GM12874 (cell line): ENCODE results near the gene TCFL5.

ENCODE experiments used
- TF ChIP-seq, protein P1 (sequence below): IDR thresholded peaks from 2 replicates; pipeline ENCODE4 v1.5.1; 2011; ENCODE audit warnings: low read depth, mild to moderate bottlenecking, control low read depth, low read length, moderate library complexity; ENCODE audit not compliant: insufficient read depth

Gene TCFL5

DNA sequence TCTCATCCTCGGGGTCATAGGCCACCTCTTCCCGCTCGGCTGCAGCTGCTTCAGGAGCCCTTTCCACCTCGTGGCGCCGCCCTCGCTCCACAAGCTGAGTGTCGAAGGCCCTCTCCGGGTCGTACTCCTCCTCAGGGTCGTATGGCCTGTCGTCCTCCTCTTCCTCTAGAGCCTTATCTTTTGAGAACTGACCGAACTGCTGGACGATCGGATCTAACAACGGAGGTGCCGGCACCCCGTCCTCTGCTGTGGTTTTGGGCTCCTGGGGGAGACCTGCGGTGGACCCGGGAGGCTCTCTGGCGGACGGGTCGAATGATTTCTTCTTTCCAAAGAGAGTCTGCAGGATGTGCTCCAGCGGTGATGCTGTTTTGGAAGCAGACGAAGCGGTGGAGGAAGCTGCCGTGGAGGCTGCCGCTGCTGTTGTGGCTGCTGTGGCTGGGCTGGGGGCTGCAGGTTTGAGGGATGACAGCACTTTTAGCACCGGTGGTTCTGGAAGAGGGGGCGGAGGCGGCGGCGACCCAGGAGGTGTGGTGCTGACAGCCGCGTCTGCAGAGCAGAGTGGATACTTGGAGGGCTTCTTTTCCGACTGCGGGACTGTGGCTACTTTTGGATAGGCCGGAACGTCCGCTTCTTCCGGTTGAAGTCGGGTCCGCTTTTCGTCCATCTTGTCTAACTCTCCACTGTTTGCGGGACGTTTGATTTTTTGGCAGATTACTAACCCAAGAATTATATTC, 20.2 kb upstream of the TCFL5 start:
- TF ChIP-seq, protein P1, sequence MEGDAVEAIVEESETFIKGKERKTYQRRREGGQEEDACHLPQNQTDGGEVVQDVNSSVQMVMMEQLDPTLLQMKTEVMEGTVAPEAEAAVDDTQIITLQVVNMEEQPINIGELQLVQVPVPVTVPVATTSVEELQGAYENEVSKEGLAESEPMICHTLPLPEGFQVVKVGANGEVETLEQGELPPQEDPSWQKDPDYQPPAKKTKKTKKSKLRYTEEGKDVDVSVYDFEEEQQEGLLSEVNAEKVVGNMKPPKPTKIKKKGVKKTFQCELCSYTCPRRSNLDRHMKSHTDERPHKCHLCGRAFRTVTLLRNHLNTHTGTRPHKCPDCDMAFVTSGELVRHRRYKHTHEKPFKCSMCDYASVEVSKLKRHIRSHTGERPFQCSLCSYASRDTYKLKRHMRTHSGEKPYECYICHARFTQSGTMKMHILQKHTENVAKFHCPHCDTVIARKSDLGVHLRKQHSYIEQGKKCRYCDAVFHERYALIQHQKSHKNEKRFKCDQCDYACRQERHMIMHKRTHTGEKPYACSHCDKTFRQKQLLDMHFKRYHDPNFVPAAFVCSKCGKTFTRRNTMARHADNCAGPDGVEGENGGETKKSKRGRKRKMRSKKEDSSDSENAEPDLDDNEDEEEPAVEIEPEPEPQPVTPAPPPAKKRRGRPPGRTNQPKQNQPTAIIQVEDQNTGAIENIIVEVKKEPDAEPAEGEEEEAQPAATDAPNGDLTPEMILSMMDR = no peak

DNA sequence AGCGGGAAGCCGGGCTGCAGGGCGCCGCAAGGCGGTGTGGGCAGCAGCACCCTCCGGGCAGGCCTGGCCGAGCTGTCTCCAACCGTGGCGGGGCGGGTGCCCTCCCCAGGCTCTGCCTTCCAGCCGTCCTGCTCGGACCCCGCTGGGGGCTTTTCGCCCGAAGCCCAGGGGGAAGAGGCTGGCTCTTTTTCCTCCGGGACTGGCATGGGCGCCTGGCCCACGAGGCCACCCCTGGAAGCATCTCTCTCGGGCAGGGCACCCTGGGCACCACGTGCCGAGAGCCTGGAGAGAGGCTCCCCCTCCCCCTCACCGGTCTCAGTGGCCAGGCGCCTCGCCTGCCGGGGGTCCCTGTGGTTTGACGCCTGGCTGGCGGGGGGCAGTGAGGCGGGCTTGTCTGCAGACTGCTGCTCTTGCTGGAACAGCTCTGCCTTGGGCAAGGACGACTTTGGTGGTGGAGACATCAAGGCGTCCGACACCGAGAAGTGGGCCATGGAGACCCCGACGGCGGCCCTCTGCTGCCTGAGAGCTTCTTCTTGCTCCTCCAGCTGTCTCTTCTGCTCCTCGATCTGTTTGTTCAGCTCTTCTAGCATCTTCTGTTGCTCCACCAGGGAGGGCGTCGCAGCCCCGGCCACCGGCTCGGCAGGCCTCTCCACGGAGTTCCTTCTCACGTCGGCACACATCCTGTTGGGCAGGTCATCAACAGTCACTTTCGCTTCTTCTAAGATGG, 19.5 kb upstream of the TCFL5 start:
- TF ChIP-seq, protein P1 = no peak

DNA sequence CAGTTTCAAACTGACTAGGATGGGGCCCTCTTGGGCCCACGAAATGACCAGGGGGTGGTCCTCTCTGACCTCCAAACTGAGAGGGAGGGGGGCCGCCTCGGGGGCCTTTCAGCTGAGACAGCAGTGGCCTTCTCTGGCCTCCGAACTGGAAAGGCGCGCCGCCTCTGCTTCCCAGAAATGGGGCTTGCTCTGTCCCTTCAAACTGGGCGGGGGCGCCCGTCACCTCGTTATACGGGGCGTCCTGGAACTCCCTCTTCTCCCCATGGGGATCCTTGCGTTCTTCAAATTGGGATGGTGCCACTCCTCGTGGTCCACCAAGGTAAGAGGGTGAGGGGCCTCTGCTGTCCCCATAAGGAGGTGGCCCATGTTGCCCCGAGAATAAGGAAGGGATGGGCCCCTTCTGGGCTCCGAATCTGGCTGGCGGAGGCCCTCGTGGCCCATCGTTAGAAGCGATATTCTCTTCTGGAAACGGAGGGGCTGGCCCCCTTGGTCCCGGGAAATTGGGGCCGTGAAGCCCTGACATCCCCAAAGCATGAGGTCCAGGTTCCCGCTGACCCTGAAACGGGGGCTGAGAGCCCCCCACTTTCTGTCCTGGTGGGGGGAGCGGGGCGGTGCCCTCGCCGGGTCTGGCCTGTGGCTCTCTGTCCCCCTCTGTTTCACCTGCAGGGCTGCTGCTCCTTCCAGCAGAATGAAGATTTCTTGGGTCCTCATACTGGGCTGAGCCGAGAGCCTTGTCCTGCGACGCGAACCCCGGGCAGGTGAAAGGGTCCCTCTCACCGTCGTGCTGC, 18.7 kb upstream of the TCFL5 start:
- TF ChIP-seq, protein P1 = no peak

DNA sequence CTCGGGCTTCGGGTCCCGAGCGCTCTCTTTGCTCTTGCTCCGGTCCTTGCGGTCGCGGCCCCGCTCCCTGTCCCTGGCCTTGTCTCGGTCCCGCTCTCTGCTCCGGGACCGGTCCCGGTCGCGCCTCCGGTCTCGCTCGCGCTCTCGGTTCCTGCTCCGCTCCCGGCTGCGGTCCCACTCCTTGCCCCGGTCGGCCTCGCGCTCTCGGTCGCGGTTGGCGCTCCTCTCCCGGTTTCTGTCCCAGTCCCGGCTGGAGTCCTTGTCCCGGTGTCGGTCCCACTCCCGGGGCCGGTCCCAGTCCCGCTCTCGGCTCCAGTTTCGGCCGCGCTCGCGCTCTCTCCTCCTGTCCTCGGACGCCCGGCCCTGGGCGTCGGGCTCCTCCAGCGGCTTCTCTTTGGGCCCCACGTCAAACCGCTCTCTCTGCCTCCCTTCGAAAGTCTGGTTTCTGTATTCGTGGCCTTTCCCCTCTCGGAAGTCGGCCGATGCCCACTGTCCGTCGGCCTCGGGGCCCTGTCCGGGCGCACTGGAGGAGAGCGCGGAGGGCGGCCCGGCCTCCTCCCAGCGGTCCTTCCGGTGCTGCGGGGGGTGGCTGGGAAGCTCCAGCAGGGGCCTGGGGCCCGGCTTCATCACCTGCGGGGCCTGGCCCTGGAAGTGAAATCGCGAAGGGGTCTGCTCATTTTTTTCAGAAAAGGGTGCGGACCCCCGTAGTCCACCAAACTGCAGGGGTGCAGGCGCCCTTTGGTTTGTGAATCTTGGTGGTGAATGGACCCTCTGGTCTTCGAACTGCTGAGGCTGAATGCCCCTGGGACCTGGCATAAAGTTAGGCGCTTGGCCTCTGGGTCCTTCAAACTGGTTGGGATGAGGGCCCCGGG, 17.9 kb upstream of the TCFL5 start:
- TF ChIP-seq, protein P1 = no peak

DNA sequence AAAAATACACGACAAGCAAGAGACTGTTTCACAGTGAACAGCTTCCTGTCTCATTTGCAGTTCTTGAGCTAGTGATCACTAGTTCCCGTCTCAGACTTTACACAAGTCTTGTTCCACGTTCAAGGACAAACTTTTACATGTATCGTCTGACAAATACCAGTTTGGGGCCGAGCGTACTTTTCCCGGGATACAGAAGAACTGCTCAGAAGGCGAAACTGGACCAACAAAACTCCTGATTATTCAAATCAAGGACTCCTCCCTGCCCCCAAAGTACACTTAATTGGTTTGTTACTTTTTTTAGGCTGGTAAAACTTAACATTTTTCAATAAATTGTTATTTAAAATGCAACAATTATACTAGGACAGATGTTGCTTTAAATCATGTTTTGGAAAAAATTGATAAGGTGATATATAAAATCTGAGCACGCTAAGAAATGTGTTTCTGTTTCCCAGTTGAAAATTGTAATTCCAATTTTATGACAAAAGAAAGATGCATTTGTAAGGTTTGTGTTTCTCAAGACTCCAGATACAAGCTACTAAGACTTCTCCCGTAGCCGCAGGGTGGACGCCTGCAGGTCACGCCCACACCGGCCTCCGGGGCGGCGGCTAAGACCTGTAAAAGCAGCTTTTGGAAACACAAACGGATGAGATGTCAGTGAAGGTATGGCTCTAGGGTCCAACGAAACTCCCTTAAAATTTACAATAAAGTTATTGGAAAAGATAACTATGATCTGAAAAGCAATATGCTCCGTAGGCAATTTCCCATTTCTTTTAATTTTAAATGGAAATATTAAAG, 16.8 kb upstream of the TCFL5 start:
- TF ChIP-seq, protein P1 = no peak

DNA sequence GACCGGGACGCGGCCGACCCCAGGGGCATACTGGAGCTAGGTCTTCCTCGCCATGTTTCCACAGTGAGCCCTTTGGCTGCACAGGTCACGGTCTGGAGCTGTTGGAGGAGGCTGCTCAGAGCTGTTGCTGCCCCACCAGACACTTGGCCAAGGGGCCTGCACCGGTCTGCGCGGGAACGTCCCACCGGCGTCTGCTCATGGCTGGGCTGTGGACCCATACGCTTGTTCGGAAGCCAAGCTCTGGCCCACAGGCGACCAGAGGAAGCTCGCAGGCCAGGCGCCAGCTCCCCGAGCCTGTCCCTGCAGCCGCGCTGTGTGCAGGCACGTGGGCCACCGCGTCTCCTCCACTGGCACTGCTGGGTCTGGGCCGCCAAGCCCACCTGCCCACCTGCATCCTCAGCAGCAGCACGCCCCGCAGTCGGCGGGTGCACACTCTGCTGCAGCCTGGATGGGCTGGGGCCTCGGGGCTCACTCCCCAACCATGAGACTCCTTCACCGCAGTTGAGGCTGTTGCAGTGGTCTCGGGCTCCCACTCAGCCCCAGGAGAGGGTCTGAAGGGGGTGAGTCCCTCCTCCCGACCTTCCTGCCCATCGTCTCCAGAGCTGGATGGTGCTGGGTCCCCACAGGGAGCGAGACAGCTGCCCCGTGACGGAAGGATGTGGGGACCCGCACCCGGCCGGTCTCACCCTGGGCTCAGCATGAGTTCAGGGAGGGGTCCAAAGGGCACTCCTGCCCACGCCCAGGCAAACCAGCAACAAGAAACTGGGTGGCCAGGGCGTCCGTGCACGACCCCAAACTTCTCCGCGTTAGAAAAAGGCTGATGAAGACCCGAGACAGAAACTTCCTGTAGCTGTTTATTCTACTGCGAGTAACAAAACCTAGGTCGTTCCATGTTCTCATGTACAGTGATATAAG, 15.5 kb upstream of the TCFL5 start:
- TF ChIP-seq, protein P1 = no peak
